Stimulated activated naive CD4-positive, alpha-beta T cell treated with Interleukin-2 at 50 U/mL for 16 hours (primary cell): ENCODE data around the gene FAM171A1.
"Not testable (repeated sequence)": the region's sequence is repeated elsewhere in the genome, so short reads cannot be mapped to it uniquely, and the experiment has no call there.

Experiments used
- DNase-seq: peaks from one replicate; lab custom pipeline; 2025; lab: John Stamatoyannopoulos, UW

Gene FAM171A1

DNA sequence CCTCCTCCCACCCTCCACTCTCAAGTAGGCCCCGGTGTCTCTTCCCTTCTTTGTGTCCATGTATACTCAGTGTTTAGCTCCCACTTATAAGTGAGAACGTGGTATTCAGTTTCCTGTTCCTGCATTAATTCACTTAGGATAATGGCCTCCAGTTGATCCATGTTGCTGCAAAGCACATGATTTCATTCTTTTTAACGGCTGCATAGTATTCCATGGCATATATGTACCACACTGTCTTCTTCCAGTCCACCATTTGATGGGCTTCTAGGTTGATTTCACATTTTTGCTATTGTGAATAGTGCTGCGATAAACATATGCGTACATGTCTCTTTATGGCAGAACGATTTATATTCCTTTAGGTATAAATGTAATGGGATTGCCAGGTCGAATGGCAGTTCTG is 51.0 kb downstream of the FAM171A1 start:
- no peak for DNase-seq

GRCh38 chr10:15316871-15317464 is 54.1 kb downstream of the FAM171A1 start:
- no peak for DNase-seq

DNA sequence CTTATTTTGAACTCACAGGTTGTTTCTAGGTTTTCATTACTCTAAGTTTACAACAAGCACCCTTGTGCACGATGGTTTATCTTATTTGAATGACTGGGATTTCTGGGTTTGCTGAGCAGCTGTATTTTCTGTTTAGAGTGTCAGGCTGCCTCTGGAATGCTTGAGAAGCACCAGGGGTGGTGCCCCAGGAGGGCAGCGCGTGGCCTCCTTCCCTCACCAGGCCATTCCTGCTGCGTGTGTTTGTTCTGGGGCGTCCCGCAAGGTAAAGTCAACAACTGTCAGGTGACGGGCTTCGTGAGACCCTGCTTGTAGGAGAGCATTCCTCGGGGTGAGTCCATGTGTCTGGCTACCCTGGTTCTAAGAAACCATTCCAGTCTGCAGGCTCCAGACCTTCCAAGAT is 54.9 kb downstream of the FAM171A1 start:
- DNase-seq = no peak

DNA sequence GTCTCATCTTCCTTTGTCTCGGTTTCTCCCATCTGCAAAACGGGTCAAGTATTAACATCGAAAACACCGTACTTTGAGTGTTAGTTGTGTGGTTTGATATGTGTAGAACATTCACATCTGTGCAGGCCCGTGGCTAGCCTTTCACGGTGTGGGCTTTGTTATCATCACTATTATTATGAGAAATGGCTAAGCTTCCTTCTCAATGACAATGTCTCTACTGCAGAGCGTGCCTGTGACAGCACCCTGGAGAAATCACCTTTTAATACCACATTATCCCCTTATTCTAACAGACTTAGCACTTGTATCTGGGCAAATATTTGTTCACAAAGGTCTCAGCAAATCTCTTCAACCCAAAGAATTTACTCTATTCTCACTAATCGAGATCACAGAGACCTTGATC is 55.8 kb downstream of the FAM171A1 start:
- no peak for DNase-seq

DNA sequence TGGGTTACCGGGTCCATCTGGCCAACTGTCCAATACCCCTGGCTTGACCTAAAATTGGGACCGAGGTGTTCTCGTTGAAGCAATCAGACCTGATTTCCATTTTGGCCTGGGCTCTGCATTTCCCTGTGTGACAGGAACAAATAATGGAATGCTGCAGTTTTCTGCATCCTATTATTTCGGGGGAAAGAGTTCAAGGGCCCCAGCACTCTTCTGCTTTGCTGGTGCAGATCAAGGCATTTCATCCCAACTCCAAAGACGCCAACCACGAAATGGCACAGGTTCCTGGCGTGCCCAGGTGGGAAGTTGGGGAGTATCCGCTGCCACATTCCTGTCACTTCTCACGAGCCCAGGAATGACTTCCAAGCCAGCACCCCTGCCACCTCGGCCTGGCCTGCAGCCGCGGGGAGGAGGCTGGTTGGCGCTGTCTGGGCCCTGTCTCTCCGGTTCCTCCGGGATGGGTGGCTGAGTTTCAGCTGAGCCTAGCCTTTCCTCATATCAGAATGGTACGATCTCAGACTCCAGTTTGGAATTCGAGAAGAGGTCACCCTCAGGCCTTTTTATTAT is 56.5 kb downstream of the FAM171A1 start:
- no peak for DNase-seq

- DNase-seq = no peak
Measured at GRCh38 chr10:15313843-15314242, 57.2 kb downstream of the FAM171A1 start.

DNA sequence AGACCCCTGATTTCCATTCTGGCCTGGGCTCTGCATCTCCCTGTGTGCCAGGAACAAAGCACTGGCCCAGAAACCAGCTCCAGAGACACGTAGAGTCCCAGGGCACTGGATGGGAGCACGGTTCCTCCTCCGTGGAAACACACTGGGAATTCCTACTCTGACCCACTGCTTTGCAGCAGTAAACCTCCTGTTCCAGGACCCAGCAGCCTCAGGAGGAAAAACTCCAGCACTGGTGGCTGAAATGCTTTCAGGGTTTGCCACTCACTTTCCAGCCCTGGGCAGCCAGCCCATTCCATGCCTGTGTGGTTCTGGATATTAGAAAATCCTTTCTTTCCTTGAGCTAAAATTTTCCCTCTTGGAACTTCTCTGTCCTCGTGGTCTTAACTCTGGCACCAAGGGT is 58.0 kb downstream of the FAM171A1 start:
- DNase-seq = no peak

DNA sequence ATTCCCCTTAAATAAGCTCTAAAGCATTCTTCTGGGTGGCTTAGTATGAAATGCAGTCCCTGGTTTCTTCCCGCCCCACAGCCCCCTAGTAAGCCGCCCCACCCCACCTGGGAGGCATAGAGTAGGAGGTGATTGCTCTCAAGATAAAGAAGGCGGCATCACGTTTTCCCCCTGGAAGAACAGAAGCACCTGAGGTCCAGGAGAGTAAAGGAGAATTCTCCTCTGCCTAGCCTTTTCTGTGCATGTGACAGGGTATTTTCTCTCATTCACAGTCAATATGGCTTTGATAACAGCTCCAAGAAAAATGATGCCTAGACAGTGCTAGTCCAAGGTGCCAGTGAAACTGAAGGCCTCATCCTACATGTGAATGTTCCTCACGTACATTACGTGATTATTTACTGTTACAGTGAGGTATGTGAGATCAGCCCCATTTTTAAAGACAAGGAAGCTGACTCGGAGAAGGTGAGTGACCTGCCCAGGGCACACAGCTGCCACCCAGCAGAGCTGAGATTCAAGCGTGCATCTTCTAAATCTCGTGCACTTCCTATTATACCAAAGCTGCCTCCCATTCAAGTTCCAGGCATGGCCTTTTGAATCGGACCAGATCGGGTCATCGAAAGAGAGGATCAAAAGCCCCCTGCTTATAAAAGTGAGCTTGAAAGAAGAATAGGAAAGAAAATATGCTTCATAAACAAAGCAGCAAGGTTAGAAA is 59.4 kb downstream of the FAM171A1 start:
- no peak for DNase-seq

- DNase-seq = no peak
Measured at GRCh38 chr10:15310776-15311568, 60.1 kb downstream of the FAM171A1 start.

DNA sequence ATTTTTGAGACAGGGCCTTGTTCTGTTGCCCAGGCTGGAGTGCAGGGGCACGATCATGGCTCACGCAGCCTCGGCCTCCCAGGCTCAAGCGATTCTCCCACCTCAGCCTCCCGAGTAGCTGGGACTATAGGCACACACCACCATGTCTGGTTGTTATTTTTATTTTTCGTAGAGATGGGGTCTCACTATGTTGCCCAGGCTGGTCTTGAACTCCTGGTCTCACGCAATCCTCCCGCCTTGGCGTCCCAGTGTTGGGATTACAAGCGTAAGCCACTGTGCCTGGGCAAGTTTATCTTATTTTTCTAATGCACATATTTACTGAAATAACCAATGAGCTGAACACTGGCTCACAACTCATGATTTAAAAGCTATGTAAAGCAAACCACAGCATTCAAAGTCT is 61.9 kb downstream of the FAM171A1 start:
- no peak for DNase-seq

DNA sequence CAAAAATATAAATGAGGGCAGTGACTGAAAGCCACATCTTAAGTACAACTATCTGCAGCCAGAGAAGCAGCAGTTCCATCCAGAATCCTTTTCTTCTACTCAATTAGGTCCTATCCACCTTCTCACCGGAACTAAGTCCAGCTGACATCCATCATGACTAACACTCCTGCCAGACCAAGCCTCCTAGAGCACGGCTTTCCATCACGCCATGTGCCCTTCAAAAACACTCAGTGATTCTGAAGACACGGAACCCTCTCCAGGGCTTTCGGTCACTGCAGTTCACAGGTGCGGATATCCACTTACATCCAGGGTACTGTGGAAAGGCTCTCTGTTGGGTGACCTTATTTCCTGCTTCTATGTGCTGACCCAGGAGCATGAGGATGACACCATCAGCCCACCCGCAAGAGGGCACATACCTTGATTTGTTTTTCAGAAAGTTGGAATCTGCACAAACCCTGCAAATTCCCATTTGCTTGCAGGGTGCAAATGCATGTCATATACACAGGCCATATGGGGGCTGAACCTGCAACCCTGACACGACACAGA is 64.3 kb downstream of the FAM171A1 start:
- no peak for DNase-seq

- DNase-seq = no peak
Measured at GRCh38 chr10:15305634-15306033, 65.5 kb downstream of the FAM171A1 start.

DNA sequence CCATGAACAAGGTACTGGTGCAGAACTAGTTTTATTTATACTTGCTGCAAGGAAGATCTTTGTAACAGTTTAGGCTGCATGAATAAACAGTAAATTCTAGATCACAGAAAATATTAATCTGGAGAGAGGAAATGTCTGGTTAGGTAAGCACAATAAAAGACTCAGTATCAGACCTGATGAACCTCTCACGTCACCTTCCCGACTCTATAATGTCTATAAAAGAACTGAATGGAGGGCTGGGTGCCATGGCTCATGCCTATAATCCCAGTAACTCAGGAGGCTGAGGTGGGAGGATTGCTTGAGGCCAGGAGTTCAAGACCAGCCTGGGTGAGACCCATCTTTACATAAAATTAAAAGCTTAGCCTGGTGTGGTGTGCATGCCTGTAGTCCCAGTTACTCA is 65.9 kb downstream of the FAM171A1 start:
- no peak for DNase-seq

GRCh38 chr10:15302188-15302956 is 68.7 kb downstream of the FAM171A1 start:
- DNase-seq = not testable (repeated sequence)

- DNase-seq = no peak
Measured at GRCh38 chr10:15300697-15301096, 70.4 kb downstream of the FAM171A1 start.

DNA sequence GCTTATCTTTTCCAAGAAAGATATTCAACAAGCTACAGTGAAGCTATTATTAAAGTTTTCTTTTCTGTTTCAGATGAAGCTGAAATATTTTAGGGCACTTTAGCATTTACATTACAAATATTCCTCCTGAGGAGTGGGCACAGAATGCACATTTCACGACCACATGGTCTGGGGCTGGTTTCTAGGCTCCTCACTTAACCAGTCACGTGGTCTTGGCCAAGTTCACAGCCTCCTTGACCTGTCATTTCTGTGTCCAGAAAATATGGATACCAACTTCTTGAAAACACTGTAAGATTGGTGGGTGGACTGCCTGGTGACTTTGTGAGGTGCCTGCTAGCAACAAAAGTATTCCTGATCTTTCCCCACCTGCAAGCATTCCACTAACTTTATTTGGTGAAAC is 70.9 kb downstream of the FAM171A1 start:
- DNase-seq = no peak

GRCh38 chr10:15296701-15297100 is 74.4 kb downstream of the FAM171A1 start:
- DNase-seq = no peak

DNA sequence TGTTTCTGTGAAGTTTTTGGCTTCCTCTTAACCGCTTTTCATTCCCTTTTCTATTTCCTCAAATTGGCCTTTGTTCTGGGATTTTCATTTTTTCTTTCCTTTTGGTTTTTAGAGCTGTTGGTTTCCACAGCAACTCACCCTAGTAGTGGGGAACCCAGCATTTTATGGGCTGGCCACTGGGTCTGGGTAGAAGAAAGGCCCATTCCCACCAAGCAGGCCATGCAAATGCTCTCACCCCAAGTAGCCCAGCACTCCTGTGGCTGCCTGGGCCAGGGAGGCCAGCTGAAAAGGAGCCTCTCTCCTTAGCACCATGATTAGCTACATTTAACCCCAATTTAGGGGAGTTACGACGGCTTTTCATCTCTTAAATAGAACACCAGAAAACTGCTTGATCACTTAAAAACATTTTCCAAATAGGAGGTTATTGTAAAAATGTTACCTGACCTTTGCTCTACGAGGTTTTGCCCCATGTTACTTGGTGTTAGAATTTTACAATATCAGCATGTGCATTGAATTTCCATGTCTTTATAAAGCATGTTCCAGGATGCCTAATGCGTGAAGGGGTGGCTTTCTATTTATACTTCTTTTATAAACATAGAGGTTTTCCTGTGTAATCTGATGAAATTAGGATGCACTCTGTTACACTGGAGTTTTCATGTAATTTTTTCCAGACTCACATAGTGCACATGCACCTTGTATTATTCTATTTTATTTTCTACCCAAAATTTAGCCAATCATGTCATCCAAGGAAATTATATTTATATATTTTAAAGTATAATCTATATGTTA is 75.4 kb downstream of the FAM171A1 start:
- no peak for DNase-seq

- DNase-seq = no peak
Measured at GRCh38 chr10:15293862-15294842, 76.9 kb downstream of the FAM171A1 start.

DNA sequence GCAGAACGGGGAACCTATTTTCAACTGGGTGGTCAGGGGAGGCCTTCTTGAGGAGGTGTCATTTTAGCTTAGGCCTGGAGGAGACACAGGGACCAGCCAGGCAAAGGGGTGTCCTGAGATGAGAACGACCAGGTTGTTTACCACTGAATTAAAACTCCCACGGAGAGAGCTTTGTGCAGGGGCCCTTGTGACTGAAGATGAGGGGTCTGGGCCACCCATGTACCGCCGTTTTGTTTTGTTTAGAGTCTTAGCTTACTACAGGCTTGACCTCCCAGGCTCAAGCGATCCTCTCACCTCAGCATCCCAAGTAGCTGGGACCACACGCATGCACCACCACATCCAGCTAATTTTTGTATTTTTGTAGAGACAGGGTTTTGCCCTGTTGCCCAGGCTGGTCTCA is 80.4 kb downstream of the FAM171A1 start:
- no peak for DNase-seq
